Measurements from ENCODE around the gene MYLK.
A peak's percentile ranks its signal among the peaks of the same experiment; 100 is the strongest.

The MYLK gene

DNA sequence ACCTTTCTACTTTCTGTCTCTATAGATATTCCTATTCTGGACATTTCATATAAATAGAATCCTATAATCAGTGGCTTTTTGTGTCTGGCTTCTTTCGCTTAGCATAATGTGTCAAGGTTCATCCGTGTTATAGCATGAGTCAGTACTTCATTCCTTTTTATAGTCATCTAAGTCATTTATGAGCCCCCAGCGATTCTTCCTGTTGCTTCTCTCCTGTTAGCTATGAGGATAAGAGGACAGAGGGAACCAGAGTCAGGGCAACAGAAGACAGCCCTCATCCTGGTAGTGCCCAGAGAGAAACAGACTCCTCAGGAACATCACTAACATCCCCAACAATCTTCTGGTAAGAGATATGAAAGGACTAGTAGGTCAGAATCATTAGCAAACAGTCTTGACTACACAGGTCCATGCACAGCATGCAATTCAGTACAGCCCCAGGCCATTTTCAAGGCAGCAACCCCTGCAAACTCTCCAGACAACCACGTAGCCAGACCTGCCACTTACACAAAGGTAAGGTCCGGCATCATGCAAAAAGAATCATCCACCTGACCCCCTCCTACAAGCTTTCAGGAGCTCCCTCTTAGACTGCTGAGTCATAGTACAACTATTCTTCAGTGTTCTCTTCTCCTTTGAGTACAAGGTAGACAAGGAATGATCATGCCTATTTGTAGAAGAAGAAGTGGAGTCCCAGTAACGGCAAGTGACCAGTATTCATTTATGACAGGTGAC, 91.5 kb downstream of the MYLK start:
- peak; percentile 35 for DNase-seq (ENCODE audit: low read depth)
- TF ChIP-seq, protein P1, sequence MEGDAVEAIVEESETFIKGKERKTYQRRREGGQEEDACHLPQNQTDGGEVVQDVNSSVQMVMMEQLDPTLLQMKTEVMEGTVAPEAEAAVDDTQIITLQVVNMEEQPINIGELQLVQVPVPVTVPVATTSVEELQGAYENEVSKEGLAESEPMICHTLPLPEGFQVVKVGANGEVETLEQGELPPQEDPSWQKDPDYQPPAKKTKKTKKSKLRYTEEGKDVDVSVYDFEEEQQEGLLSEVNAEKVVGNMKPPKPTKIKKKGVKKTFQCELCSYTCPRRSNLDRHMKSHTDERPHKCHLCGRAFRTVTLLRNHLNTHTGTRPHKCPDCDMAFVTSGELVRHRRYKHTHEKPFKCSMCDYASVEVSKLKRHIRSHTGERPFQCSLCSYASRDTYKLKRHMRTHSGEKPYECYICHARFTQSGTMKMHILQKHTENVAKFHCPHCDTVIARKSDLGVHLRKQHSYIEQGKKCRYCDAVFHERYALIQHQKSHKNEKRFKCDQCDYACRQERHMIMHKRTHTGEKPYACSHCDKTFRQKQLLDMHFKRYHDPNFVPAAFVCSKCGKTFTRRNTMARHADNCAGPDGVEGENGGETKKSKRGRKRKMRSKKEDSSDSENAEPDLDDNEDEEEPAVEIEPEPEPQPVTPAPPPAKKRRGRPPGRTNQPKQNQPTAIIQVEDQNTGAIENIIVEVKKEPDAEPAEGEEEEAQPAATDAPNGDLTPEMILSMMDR (conservative IDR thresholded peaks at IDR 0.05; ENCODE audit: control insufficient read depth, insufficient read depth, low read depth, low read length): no peak
- no peak overlapping the region for H3K4me3 ChIP-seq (ENCODE audit: control insufficient read depth, low read depth, low read length)

DNA sequence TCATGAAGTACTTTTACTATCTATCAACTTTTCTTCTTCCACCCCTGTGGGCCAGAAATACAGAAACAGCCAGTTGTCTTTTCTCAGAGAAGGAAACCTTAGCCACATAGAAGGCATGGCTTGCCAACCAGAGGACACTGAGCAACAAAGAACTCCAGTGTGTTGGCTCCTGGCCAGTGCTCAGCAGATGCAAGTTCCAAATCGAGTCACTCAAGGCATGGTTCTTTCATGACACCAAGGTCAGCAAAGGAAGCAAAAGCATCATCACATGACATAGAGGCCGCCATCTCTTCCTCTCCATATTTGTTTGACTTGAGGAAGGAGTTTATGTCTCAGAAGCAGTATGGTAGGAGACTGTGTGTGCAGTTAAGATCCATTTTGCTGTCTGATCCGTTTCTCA, 92.2 kb downstream of the MYLK start:
- TF ChIP-seq, protein P1 (conservative IDR thresholded peaks at IDR 0.05; ENCODE audit: control insufficient read depth, insufficient read depth, low read depth, low read length): no peak
- no peak overlapping the region for H3K4me3 ChIP-seq (ENCODE audit: control insufficient read depth, low read depth, low read length)
- peak; percentile 59 for DNase-seq (ENCODE audit: low read depth)

DNA sequence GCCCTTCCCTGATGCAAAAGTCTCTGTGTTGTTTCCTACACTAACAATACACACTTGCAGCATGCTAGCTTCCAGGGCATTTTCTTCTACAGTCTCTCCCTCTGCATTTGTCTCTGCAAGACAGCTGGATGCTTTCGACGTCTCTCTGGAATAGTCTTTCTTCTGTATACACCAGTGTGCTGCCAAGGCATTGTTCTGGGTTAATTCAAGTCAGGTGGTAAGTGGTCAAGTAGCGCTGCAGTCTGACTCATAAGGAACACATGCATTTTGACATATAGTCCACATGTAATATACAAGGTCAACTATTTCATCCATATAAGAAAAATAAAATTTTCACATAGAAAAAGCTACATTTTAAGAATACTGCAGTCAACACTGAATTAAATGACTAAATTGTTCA, 92.7 kb downstream of the MYLK start:
- TF ChIP-seq, protein P1 (conservative IDR thresholded peaks at IDR 0.05; ENCODE audit: control insufficient read depth, insufficient read depth, low read depth, low read length): no peak
- DNase-seq (ENCODE audit: low read depth): peak; percentile 94
- H3K4me3 ChIP-seq (ENCODE audit: control insufficient read depth, low read depth, low read length): no peak overlapping the region

DNA sequence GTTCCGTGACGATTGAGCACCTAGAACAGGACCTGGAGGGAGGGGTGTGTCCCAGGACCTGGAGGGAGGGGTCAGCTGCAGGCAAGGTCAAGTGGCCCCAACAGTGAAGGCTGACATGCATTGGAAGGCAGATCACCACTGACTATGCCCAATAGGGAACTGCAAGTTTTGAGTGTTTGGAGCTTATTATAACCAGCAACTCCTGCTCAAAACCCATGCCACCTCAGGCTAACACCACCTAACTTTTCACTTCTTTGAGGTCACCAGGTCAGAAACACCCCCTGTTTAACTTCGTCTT, 93.1 kb downstream of the MYLK start:
- H3K4me3 ChIP-seq (ENCODE audit: control insufficient read depth, low read depth, low read length): no peak overlapping the region
- TF ChIP-seq, protein P1 (conservative IDR thresholded peaks at IDR 0.05; ENCODE audit: control insufficient read depth, insufficient read depth, low read depth, low read length): no peak
- DNase-seq (ENCODE audit: low read depth): no peak

DNA sequence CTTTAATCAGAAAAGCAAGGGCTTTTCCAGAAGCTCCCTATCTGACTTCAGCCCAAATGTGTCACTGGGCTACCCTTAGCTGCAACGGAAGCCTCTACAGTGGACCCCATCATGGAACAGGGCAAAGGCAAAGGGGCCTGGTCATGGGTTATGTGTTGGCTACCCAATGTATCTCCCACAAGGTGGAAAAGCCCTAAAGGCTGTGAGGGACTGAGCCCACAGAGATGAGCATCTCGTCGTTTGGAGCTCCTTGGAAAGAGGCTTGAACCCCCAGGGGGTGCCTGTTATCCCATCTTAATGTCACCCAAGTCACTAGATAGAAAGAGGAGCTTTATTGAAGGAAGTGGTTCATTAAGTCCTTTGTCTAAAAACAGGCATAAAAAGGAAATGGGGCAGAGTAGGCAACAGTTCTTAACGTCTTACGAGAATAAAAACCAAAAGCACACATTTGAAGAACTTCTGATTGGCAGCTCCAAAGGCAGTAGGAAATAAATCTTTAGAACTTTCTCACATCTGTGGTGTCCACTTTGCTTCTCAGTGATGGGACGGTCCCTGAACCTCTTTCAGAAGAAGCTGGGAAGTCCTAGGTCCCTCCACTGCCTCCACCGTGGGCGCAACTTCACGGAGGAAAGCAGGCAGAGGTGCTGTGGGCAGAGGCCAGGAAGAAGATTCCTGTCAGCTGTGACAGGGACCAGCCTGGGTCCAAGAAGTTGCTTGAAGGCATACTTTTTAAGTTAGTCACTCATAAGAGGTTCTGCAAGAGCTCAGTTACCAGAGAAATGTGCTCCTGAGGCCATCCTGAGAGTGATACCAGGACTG, 93.7 kb downstream of the MYLK start:
- no peak overlapping the region for H3K4me3 ChIP-seq (ENCODE audit: control insufficient read depth, low read depth, low read length)
- no peak for DNase-seq (ENCODE audit: low read depth)
- TF ChIP-seq, protein P1 (conservative IDR thresholded peaks at IDR 0.05; ENCODE audit: control insufficient read depth, insufficient read depth, low read depth, low read length): no peak

DNA sequence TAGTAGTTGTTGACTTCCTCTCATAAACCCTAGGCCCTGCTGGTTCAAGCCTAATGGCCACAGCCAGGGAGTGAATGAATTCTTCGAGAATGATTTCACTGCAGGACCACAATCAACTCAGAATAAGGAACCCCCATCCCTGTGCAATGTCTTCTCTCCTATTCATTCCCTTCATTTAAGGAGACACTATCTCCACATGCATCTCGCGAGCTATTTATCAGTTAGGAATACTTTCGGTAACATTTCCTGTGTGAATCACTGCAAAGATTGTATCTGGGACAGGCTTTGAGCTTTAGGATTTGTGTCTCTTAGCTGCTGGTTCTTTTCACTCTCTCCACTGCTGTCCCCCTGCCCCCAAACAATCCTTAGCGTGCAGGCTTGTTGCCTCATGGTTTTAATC, 94.4 kb downstream of the MYLK start:
- TF ChIP-seq, protein P1 (conservative IDR thresholded peaks at IDR 0.05; ENCODE audit: control insufficient read depth, insufficient read depth, low read depth, low read length): no peak
- no peak overlapping the region for H3K4me3 ChIP-seq (ENCODE audit: control insufficient read depth, low read depth, low read length)
- DNase-seq (ENCODE audit: low read depth): no peak

Data from fibroblast of mammary gland (primary cell).